ENCODE measurements around the gene B4GALT4.

Gene B4GALT4

DNA sequence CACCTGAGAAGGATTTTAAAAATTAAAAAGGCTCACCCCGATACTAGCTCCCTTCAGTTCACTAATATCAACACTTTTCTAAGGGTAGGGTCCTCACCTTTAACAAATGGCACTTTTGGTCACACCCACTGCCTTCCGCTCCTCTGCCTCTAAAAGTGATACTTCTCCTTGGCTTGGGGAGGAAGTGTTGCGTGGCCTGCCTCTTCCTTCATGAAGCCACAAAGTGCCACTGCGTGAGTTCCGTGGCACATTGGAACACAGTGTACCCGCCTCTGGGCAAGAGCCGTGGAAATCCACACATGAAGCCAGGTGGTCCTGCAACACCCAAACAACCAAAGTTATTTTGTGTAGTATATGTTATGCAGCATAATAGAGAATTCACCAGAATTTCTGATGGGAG is 3.9 kb downstream of the B4GALT4 start:
- DNase-seq = no peak

DNA sequence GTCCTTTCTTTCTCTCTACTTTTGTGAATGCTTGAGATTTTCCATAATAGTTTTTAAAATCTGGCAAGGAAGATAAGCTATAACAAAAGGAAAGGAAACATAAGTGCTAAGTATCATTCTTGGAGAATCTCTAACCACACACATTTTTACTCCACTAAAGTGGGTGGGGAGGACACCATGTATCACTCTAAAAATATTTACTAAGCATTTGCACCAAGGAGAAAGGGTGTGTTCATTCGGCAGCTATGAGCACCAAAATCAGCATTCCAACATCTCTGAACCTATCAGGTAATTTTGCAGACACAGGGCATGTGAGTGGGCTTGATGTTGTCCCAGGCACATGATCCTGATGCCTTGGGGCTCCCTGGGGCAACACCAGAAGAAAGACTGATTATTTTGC is 5.5 kb downstream of the B4GALT4 start:
- DNase-seq = no peak

DNA sequence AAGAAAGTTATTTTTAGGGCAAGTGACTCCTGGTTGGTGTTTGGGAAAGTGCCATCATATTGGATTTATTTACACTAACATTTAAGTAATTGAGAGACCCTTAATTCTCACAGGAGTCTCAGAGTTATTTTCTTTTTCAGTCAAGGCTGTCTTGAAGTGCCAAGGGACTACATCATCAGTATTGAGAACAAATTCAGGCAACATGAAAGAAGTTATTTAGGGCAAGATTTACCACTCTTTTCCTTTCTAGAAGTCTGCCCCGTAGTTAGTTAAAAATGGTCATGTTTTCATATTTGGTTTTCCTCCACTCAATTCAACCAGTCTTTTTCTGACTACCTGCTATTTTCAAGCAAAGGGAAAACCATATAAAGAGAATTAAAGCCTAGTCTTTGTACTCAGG is 6.1 kb downstream of the B4GALT4 start:
- DNase-seq = no peak

DNA sequence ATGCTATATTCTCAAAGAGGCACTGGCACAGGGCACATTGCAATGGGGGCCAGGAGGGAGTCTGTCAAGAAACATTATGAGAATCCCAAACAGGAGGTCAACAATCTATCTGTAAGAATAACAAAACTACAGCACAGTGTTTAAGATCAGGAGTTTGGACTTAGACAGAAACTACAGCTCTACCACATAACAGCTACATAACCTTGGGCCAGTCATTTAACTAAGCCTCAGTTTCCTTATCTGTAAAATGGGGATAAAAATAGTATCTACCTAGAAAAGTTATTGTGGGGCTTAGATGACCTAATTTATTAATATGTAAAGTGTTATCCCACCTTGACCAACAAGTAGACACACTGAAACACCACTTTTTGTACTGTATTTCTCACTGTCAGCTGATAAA is 9.9 kb downstream of the B4GALT4 start:
- DNase-seq = no peak

DNA sequence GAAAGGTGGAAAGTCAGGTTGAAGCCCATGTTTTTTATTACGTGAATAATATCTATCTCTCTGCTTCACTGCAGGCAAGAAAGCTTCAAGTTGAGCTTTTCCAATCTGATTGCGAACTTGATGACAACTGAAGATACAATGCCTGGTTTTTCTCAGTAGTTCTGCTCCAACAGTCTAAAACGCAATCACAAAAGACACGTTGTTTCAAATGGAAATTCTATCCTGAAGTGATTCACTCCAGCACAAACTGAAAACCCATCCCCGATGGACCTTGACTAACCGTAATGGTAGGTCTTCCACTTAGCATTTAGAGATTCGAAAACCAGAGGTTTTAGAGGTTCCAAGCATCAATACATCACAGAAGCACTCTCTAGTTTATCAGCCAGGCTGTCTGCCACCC is 10.6 kb downstream of the B4GALT4 start:
- no peak for DNase-seq

DNA sequence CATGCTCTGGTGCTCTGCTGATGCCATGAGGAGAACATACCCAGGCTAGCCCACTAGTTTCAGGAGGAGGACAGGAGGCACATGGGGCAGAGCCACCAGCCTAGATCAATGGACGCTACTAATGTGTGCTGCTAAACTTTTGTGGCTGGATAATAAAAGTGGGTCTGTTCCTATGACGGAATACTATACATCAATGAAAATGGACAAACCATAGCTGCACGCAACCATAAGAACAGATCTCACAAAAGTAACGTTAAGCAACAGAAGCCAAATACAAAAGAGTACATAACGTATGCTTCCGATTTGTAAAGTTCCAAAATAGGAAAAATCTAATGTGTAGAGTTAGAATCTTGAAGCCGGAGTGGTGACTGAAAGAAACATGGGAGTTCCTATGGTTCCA is 11.5 kb downstream of the B4GALT4 start:
- no peak for DNase-seq

DNA sequence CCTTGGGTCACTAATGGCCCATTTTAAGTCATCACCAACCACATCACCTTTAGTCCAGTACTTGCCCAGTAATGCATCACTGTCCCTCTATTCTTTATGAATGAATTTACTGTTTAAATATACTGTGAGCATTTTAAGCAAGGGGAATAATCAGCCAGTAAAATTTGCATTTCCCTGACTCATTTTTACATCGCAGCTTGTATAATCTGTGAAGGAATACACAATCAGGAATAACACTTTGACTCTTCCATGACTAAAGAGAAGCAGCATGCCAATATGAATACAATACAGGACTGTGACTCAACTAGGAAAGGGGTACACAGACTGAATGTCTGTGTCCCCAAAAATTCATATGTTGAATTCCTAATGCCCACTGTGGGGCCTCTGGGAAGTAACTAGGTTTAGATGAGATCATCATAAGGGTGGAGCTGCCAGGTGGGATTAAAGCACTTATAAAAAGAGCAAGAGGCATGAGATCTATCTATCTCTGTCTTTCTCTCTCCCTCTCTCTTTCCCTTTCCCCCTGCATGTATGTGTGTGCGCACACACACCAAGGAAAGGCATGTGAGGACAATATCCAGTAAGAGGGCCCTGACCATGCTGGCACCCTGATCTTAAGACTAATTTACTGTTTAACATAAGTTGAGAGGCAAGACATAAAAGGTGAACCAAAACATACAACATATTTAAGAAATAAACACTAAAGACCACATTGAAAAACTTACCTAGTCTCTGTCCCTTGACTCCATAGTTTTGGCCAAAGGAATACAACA is 12.1 kb downstream of the B4GALT4 start:
- DNase-seq = no peak

DNA sequence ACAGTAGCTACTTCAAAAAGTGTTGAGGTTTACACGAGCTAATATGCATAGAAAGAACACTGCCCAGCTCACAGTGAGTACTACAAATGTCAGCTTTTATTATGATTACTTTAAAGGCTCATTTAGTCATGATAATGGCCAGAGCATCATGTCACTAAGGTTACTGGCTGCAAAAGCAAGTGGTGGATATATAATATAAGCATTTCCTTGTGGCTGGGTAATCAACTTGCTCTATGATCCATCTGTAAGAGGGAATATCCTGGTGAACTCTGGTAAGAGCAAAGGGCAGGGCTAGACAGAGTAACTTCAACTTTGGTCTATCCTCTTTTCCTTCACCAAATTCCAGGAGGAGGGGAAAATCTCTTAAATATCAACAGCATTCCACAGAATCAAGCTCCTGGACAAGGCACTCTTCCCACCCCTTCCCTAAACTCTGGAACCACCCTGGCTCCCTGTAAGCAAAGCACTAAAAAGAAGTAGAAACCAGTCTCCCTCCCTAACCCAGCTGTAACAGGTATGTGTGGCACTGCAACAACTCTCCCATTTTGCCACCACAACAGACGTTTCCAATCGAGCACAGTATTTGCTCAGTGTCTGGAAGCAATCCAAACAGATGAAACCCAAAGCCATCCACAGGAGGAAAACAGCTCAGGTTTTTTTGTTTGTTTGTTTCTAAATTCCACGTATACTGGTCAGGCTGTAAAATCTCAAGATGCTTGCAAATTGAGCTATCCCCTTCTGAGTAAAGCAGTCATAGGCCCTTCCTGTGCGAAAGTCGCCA is 13.4 kb downstream of the B4GALT4 start:
- DNase-seq = no peak

DNA sequence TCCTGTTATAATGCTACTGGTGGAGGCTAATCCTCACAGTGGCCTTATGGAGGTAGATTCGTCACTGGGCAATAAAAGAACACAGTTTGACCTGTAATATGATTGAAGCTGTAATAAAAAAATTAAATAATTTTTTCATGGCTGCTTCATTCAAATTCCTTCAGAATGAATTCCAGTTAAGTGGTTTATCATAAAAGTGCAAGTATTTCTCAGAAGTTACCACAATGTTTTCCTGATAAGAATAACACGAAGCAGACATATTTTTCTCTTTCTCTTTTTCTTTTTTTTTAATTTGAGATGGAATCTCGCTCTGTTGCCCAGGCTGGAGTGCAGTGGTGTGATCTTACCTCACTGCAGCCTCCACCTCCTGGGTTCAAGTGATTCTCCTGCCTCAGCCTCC is 15.6 kb downstream of the B4GALT4 start:
- no peak for DNase-seq

DNA sequence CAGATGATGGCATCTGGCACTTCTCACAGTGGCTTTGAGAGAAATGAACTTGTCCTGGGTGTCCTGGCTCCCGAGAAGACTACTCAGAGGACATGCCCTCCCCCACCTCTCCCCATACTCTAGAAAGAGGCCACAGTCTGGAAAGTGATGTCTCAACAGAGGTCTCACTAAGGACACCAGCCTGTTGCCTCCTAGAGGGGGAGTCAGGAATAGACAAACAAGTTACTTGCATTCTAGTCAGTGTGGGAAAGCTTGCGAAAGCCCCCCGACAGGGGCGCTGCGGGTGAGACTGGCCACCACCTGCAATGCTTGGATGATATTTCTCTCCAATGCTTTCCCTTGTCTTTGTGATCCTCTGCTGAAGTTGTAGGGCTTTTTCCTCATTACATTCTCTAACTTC is 17.2 kb downstream of the B4GALT4 start:
- no peak for DNase-seq

DNA sequence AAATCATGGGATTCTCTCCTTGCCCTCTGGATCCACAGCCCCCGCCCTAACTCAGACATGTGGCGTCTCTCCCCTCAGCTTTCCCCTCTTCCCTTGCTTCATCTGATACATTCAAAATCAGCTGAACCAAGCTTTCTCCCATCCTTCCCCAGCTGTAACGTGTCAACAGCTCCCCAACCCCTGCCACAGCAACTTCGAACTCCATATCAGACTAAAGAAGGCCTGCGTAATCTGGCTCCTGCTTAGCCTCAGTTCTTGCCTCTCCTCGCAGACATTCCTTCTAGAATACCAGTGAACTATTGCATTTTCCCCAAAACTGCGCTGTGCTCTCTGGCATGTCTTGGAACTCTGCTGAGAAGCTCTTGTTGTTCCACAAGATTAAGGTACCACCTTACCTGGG is 18.3 kb downstream of the B4GALT4 start:
- DNase-seq = no peak

DNA sequence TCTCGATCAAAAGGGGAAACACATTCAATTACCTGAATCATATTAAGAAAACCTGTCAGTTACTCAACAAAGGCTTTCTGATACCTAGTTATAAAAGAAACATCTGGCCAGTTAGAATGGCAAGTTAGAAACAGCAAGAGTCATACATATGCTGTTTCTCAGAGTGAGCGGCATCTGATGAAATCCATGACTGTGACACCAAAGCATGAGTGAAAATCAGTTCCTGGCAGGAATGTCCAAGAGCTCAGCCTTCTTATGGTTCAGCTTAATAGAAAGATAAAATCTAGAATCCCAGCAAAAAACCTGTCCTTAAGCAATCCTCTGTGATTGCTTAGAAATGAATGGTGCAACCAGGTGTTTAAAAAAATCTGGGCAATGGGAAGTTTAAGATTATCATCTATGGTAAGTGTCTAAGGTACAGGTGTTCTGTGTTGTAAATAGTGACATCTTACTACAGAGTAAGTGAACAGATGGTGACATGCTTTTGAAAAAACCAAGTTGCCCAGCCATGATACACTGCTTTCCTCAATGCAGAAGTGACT is 18.8 kb downstream of the B4GALT4 start:
- DNase-seq = no peak

DNA sequence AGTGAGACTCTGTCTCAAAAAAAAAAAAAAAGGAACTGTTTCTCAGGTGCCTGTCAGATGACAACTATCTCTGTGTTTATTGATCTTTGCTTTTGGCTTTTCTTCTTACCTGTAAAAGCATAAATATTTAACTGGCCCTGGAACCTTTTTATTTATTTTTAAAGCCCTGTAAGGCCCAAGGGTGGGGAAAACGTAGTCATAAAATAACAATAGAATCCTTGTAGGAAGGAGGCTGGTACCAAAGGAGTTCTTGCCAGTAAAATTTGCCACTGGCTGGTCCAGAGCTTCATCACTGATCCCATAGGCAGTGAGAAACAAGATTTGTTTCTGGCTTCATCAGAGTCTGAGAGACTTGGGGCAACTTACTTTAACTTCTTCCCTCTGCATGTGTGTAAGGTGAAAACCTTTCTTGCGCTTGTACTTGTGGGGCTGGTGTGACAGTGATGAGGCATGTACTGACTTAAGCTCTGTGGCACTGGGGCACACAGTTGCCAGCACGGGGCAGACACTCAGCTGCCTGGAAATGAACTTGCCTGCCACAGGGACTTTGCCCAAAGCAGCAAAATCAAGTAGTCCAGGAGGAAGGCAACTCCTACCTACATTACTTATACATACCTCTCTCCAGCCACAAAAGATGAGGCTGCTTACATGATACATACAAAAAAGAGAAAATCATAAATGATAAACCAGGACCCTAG is 19.6 kb downstream of the B4GALT4 start:
- no peak for DNase-seq

DNA sequence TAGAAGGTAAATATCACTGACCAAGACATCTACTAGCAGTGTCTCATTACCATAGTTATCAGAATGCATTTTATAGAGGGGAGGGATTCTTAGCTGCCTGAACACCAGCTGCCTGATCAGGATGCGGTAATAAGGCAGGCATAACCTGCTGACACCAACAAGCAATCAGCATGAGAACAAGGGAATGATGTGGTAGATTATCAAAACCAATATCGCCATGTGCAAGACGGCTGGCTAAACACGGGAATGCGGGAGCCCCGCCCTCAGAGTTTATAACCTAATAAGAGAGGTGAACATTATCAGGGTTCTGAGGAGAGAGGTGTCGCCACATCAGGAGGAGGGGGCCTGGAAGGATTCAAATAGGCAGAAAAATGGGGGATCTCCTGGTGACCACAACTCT is 20.5 kb downstream of the B4GALT4 start:
- DNase-seq = no peak

DNA sequence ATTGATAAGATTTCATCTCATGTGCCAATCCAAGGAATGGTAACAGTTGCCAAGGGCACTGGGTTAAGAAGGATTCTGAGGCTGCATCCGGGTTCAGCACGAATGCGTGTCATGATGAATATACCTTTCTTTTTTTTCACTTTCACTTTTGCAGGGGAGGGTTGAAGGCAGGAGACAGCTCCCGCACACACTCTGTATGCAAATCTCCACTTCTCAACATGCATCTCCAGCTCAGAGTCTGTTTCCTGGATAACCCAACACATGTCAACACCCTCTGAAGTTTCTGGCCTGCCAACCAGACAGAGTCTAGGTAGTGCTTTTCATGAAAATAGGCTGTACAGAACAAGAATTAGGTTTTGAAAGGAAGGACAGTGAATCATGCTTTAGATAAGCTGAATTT is 21.6 kb downstream of the B4GALT4 start:
- no peak for DNase-seq

DNA sequence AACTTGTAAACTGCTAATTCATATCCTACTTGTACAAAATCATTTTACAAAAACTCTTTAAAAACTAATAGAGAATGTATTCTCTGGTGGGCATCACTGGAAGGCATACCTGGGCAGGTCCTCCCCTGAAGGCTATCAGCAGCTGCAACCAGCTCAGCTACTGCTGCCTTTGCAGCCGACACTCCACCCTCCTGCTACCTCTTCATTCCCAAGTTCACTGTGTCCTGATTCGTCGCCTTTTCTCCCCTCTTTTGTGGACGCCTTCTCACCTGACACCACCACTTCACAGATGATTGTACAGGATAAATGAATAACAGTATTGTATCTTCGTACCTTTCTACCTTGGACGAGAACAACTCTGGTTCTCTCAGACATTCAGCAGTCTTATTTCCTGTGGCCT is 28.9 kb downstream of the B4GALT4 start:
- DNase-seq = no peak

DNA sequence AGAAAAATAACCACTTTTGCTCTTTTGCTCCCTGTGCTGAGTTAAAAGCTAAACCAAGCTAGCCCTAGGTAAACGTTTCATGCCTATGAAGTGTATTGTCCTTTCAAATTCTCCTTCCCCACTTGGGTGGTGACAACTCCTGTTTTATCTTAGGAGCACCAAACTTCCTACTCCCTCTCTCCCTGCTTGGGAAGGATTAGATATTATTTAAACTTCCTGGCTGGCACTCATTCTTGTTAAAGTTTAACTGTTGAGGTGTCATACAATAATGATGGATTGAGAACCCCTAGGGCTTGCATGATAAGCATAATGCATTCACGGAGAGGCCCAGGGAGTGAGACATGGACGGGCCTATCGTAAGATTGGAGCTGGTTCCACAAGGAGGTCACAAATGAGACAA is 29.5 kb downstream of the B4GALT4 start:
- no peak for DNase-seq

DNA sequence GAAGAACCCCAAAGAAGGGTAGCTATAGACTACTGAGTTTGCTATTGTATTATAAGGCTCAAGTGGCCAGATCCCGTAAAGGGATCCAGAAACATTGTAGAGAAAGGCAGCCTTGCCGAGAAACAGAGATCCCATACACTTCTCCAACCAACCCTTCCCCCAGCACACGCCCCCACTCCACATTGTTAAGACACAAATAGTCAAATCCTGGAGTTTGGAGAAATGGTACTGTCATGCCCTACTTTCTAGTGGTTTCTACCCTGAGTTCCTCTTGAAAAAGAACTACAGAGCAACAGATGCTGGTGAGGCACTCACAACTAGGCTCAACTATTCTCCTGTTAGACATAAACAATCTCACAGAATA is 33.2 kb downstream of the B4GALT4 start:
- DNase-seq = no peak

DNA sequence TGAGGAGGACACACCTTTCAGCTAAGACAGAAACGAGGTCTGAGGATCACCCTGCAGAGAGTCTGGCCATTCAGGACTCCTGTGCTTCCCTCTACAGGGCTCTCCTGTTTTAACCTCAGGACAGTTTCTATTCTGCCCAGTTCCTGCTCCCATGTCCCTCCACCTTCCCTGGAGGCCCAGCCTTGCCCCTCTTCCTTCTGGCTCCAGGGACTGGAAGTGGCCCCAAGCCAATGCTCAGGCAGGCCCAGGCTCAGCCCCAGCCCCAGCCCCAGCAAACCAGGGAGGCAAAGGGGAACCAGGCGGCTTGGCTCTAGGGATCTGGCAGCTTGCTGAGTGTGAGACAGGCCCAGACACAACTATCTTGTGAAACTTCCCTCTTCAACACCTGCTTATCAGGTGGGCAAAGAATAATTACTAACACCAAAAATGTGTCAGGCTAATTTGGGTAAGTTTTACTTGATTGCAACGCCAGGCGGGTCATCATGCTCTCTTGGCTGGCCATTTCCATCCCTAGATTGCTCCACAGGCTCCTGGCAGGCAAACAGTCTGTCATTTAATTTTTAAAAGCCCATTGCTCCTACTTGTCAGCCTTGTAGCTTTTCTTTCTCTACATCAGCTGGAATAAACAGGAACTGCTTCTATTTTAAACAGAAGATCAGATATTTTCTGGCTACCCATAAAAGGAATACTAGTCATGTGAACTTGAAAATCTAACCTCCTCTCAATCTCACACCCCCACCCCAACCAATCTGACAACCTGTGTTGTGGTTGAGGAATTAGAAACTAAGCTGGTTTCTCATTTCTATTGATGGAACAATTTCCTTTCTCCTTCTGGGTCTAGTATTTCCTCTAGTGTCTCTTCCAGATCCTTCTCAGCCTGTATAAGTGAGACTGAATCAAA is 33.8 kb downstream of the B4GALT4 start:
- no peak for DNase-seq

DNA sequence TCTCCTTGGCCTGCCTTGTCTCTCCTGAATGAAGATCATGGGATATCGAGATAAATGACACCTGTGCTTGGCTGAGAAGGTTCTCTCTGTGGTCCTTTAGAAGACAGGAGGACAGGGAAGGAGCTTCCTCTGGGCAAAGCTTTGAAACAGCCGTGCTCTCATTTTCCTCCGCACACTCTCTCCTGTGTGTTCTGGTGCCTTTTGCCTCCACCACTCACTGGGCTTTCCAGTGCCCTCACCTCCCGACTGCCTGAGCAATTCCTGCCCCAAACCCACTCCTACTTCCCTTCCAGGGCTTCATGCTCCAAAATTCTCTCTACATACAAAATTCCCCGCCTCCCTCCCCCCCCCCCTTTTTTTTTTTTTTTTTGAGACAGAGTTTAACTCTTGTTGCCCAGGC is 35.0 kb downstream of the B4GALT4 start:
- DNase-seq = no peak

DNA sequence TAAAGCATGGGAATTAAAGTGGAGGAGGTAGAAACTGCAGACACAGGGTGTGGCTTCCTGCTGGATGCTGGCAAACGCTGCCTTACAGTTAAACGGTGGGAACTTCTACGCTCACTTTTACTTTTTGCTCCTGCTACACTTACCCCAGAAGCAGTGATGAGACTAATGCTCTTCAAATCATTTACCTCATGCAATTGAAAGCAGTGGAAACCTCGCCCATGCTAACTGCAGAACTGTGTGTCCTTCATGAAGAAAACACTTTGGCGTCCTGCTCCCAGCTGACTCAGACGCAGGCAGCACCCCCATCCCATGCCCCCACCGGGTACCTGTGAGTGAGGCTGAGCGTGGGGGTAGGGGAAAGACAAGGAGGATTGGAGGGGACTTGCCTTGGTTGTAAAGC is 35.5 kb downstream of the B4GALT4 start:
- DNase-seq = no peak

DNA sequence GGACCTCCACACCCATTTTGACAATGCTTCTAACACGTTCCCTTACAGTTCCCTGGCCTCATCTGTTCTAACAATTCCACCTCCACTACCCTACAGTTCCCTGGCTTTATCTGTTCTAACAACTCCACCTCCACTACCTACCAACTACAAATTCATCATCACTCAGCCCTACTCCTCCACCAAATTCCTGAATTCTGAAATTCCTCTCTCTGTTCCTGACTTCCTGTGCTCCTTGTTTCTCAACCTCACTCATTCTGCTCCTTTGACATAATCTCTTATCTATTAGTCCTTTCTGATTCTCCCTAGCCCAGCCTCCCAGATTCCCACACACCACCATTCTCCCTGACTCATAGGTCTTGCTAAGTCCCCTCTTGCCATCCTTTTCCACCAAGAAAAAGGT is 44.8 kb downstream of the B4GALT4 start:
- DNase-seq = no peak

DNA sequence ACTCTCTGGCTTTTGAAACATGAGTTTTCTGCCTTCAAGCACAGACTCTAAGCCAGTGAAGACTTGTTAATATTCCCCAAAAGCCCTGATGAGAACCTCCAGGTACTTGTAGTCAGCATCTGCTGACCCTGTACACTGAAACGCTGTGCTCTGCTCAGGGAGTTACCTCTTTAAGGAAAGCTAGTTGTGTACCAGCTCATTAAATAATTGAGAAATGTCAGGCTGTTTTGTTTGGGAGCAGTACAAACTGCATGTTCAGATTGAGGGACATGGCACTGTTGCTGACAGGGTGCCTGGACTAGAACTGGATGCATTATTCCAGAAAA is 45.6 kb downstream of the B4GALT4 start:
- DNase-seq = no peak
